ENCODE data around the gene TMEM11. TPM values are rescaled to one million over a fixed set of nuclear protein-coding genes. Genes with fewer than 3 reads are reported as not detected.

TMEM11 gene
- total RNA-seq, 1 experiment from 2014 or later: 39.1 TPM

DNA sequence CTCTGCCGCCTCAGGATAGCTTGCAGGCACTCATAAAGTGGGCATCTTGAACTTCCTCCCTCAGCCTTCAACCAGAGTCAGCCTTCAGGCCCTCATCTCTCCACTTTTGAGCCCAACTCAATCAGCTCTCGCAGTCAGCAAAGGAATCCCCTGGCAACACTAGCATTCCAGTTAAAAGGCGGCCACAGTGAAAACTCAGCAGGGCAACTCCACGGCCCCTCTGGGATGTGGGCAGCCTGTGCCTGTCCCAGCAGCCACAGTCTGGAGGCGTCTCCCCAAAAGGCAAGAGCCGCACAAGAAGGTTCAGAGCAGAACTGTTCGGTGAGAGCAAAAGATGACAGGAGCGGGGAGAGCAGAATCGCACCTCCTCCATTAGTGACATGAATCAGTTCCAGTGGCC, 9.0 kb downstream of the TMEM11 start:
- Mint-ChIP-seq H3K4me3 (ENCODE audit: unreplicated experiment) (no peak overlapping the region), H3K4me1 (ENCODE audit: low read depth, unreplicated experiment) (no peaks in the 10 kb centered on the region), H3K36me3 (ENCODE audit: insufficient read depth, unreplicated experiment) (peaks cover 48% of the 10 kb centered on the region), H3K9me3 (ENCODE audit: unreplicated experiment) (no peaks in the 10 kb centered on the region), H3K27me3 (ENCODE audit: insufficient read depth, unreplicated experiment) (no peaks in the 10 kb centered on the region), H3K27ac (ENCODE audit: unreplicated experiment) (no peak overlapping the region)
- BruUV-seq (replicated peaks): no TSS peak
- CTCF ChIA-PET: no interaction called here
- Histone ChIP-seq H3K27me3 (replicated peaks; ENCODE audit: control insufficient read depth, insufficient read depth, low read length) (no peaks in the 10 kb centered on the region), H3K36me3 (ENCODE audit: control insufficient read depth, insufficient read depth, low read length) (peaks cover 2% of the 10 kb centered on the region), H3K4me3 (ENCODE audit: low read depth, low read length) (no peak overlapping the region), H3K9me3 (no peaks in the 10 kb centered on the region), H3K4me1 (no peaks in the 10 kb centered on the region)
- POLR2A ChIA-PET: no interaction called here
- intact Hi-C loops (cut with micrococcal nuclease; ENCODE audit: unreplicated experiment): no loop called here
- TF ChIP-seq, protein P1, sequence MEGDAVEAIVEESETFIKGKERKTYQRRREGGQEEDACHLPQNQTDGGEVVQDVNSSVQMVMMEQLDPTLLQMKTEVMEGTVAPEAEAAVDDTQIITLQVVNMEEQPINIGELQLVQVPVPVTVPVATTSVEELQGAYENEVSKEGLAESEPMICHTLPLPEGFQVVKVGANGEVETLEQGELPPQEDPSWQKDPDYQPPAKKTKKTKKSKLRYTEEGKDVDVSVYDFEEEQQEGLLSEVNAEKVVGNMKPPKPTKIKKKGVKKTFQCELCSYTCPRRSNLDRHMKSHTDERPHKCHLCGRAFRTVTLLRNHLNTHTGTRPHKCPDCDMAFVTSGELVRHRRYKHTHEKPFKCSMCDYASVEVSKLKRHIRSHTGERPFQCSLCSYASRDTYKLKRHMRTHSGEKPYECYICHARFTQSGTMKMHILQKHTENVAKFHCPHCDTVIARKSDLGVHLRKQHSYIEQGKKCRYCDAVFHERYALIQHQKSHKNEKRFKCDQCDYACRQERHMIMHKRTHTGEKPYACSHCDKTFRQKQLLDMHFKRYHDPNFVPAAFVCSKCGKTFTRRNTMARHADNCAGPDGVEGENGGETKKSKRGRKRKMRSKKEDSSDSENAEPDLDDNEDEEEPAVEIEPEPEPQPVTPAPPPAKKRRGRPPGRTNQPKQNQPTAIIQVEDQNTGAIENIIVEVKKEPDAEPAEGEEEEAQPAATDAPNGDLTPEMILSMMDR (IDR thresholded peaks at IDR 0.05; ENCODE audit: insufficient read depth in 1 of 2, low read depth in 1 of 2, low read length in 1 of 2, severe bottlenecking in 1 of 2, unreplicated experiment in 1 of 2): no peak
- no peak for DNase-seq

DNA sequence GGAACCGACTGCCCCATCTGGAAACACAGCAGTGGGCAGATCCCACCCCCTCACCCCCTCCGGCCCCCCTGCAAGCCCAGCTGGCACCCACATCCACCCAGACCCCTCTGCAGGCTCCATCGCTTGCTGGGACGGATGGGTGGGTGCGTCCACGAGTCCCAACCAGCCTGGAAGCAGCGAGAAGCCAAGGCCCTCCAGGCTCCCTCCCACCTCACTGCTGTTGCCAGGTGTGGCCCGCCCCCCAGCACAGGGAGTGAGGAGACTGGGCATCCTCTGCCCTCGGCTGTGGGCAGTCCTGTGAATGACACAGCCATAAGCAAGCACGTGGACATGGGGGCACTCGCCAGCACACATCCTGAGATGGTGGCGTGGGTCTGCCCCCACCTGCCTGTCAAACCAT, 11.4 kb downstream of the TMEM11 start:
- no peak for DNase-seq
- no peak overlapping the region for H3K27ac Mint-ChIP-seq (ENCODE audit: unreplicated experiment)
- Histone ChIP-seq H3K9me3 (no peaks in the 10 kb centered on the region), H3K27me3 (replicated peaks; ENCODE audit: control insufficient read depth, insufficient read depth, low read length) (no peaks in the 10 kb centered on the region), H3K4me1 (no peaks in the 10 kb centered on the region), H3K36me3 (ENCODE audit: control insufficient read depth, insufficient read depth, low read length) (peaks cover 6% of the 10 kb centered on the region), H3K4me3 (ENCODE audit: low read depth, low read length) (no peak overlapping the region)
- intact Hi-C loops (cut with micrococcal nuclease; ENCODE audit: unreplicated experiment): no loop called here
- peaks cover 55% of the 10 kb centered on the region for H3K36me3 Mint-ChIP-seq (ENCODE audit: insufficient read depth, unreplicated experiment)
- H3K4me3 Mint-ChIP-seq (ENCODE audit: unreplicated experiment): no peak overlapping the region
- H3K9me3 Mint-ChIP-seq (ENCODE audit: unreplicated experiment): no peaks in the 10 kb centered on the region
- BruUV-seq (replicated peaks): no TSS peak
- TF ChIP-seq, protein P1 (IDR thresholded peaks at IDR 0.05; ENCODE audit: insufficient read depth in 1 of 2, low read depth in 1 of 2, low read length in 1 of 2, severe bottlenecking in 1 of 2, unreplicated experiment in 1 of 2): no peak
- ChIA-PET CTCF (no interaction called here), POLR2A (no interaction called here)
- no peaks in the 10 kb centered on the region for H3K27me3 Mint-ChIP-seq (ENCODE audit: insufficient read depth, unreplicated experiment)
- no peaks in the 10 kb centered on the region for H3K4me1 Mint-ChIP-seq (ENCODE audit: low read depth, unreplicated experiment)

DNA sequence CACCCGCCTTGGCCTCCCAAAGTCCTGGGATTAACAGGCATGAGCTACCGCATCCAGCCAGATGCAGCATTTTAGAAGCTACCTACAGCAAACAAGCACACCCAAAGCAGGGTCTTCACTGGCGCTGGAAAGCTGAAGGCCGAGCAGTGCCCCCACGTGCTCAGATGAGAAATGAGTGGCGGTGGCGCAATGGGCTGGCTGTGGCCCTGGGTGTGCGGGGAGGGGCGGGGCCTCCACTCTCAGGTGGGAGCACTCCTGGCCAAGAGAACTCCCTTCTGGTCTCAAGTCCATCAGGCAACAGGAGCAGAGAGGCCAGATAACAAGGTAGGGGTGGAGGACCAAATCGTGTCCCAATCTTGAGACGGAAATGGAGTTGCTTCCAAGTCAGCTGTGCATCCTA, 12.1 kb downstream of the TMEM11 start:
- CTCF ChIA-PET: interaction anchor here (0.6 kb wide), 1 partner anchor 255 kb away, joined by 11 read pairs; no protein-coding TSS in a partner anchor

More for the DNA sequence above, 12.1 kb downstream of the TMEM11 start:
- Mint-ChIP-seq H3K27me3 (ENCODE audit: insufficient read depth, unreplicated experiment) (no peaks in the 10 kb centered on the region), H3K27ac (ENCODE audit: unreplicated experiment) (no peak overlapping the region), H3K4me3 (ENCODE audit: unreplicated experiment) (no peak overlapping the region), H3K36me3 (ENCODE audit: insufficient read depth, unreplicated experiment) (peaks cover 57% of the 10 kb centered on the region), H3K9me3 (ENCODE audit: unreplicated experiment) (no peaks in the 10 kb centered on the region), H3K4me1 (ENCODE audit: low read depth, unreplicated experiment) (no peaks in the 10 kb centered on the region)
- Histone ChIP-seq H3K36me3 (ENCODE audit: control insufficient read depth, insufficient read depth, low read length) (peaks cover 6% of the 10 kb centered on the region), H3K27me3 (replicated peaks; ENCODE audit: control insufficient read depth, insufficient read depth, low read length) (no peaks in the 10 kb centered on the region), H3K9me3 (no peaks in the 10 kb centered on the region), H3K4me3 (ENCODE audit: low read depth, low read length) (no peak overlapping the region), H3K4me1 (no peaks in the 10 kb centered on the region)
- DNase-seq: no peak
- intact Hi-C loops (cut with micrococcal nuclease; ENCODE audit: unreplicated experiment): no loop called here
- POLR2A ChIA-PET: no interaction called here
- BruUV-seq (replicated peaks): no TSS peak
- TF ChIP-seq, protein P1 (IDR thresholded peaks at IDR 0.05; ENCODE audit: insufficient read depth in 1 of 2, low read depth in 1 of 2, low read length in 1 of 2, severe bottlenecking in 1 of 2, unreplicated experiment in 1 of 2): no peak
